Measurements from ENCODE around the gene TLR9.

- TF ChIP-seq CTCF (IDR thresholded peaks at IDR 0.05) (no peak), POLR2A (IDR thresholded peaks at IDR 0.05) (no peak)
These were observed 8.0 kb downstream of the TLR9 start for GRCh38 chr3:52217409-52217805.

Measured in uterus (tissue), 2 donors.